ENCODE results near the gene LRBA. TPM values are rescaled to one million over a fixed set of nuclear protein-coding genes. Genes with fewer than 3 reads are reported as not detected.

Gene LRBA
- total RNA-seq, 1 experiment from 2014 or later, result 55.3 TPM

- no peak overlapping the region for H4K5ac ChIP-seq (ENCODE audit: insufficient read length, low read depth, low read length)
- H3K23me2 ChIP-seq (ENCODE audit: insufficient read length, low read depth, low read length, poor library complexity, severe bottlenecking), result no peaks in the 10 kb centered on the region
- no peaks in the 10 kb centered on the region for H4K20me1 ChIP-seq (ENCODE audit: control insufficient read depth, insufficient read depth, insufficient read length)
- no peak overlapping the region for H2AK5ac ChIP-seq (ENCODE audit: insufficient read length, low read length)
- H3K27me3 Mint-ChIP-seq (ENCODE audit: low read depth), result no peaks in the 10 kb centered on the region; the same call in 1 of the 2 replicates
- H3K23ac ChIP-seq (ENCODE audit: insufficient read length, low read depth, low read length), result no peak overlapping the region
- no peak overlapping the region for H2AFZ ChIP-seq (ENCODE audit: low read length)
- WGBS (ENCODE audit: extremely low coverage, insufficient read length, low lambda C conversion rate), result no CpG with 5 or more reads among the region's 4 CpGs
- no peak overlapping the region for H3K14ac ChIP-seq (ENCODE audit: insufficient read depth, low read length)
- H3K18ac ChIP-seq (ENCODE audit: insufficient read length, low read depth, low read length), result no peak overlapping the region
- H3K4me3 Mint-ChIP-seq, result peak overlapping the region; percentile 42 to 55; a peak in 4 of 5 replicates
- H3K9ac ChIP-seq (ENCODE audit: extremely low read depth, insufficient read length, low read length), result no peak overlapping the region
- no peaks in the 10 kb centered on the region for H3K27me3 ChIP-seq (ENCODE audit: insufficient read depth, low read length)
- peak overlapping the region in 2 of 3 experiments; percentile 7 to 94; a peak in 1 of 7 replicates for H3K27ac Mint-ChIP-seq
- H3K9me3 ChIP-seq (ENCODE audit: control insufficient read depth, low read depth, low read length), result no peaks in the 10 kb centered on the region
- H3K4me2 ChIP-seq (ENCODE audit: insufficient read depth, insufficient read length, low read length), result peak overlapping the region; percentile 17
- no peak overlapping the region for H2BK20ac ChIP-seq (ENCODE audit: low read depth, low read length, poor library complexity, severe bottlenecking)
- no peak overlapping the region for H3K27ac ChIP-seq (ENCODE audit: insufficient read length, low read depth, low read length)
- peaks cover 17 to 20% of the 10 kb centered on the region in 2 experiments for H3K4me1 Mint-ChIP-seq
- H3T11ph ChIP-seq (ENCODE audit: low read length), result no peak overlapping the region
- TF ChIP-seq CTCF (conservative IDR thresholded peaks at IDR 0.05), result 0 out of 3 replicates have a peak, but pooled peaks have one; percentile 5
- H3K79me2 ChIP-seq (ENCODE audit: insufficient read depth, low read length), result no peaks in the 10 kb centered on the region
- H3K4me1 ChIP-seq (ENCODE audit: insufficient read depth, low read length), result peaks cover 7% of the 10 kb centered on the region
- peaks cover 0 to 4% (median 0%) of the 10 kb centered on the region in 3 experiments; a peak in 2 of 7 replicates for H3K36me3 Mint-ChIP-seq (ENCODE audit: insufficient read depth in 1 of 3, low read depth in 3 of 3)
- H2BK5ac ChIP-seq (ENCODE audit: insufficient read length, low read length), result no peak overlapping the region
- no peak overlapping the region for H2BK15ac ChIP-seq (ENCODE audit: low read depth, low read length)
- no peaks in the 10 kb centered on the region for H3K79me1 ChIP-seq (ENCODE audit: insufficient read depth, low read depth, low read length, poor library complexity, severe bottlenecking)
- no peak overlapping the region for H4K91ac ChIP-seq (ENCODE audit: insufficient read length, low read depth, low read length)
- DNase-seq, result peak; percentile 24
- no peak overlapping the region for H2BK120ac ChIP-seq (ENCODE audit: low read depth, low read length, poor library complexity, severe bottlenecking)
- no peak overlapping the region for H4K8ac ChIP-seq (replicated peaks; ENCODE audit: insufficient read length, low read depth, low read length)
- H2BK12ac ChIP-seq (ENCODE audit: insufficient read length, low read depth, low read length), result no peak overlapping the region
- no peak overlapping the region for H3K56ac ChIP-seq (ENCODE audit: insufficient read length, low read depth, low read length)
- H3K9me3 Mint-ChIP-seq, result no peaks in the 10 kb centered on the region
- no peak overlapping the region for H3K4ac ChIP-seq (ENCODE audit: low read depth, low read length)
Observed at GRCh38 chr4:150591904-150592303, 423.2 kb downstream of the LRBA start.
